HL-60 (cell line): ENCODE measurements around the gene GALNT5.

Source experiments
- DNase-seq, 2 experiments: peaks; one replicate each; pipeline ENCODE4 v3.0.0-alpha.2; 2010 to 2020; ENCODE audit warnings: low read depth in 1 of 2, low spot score in 1 of 2
- H3K27ac ChIP-seq: fragments of 250-450 bp; sonication (Bioruptor Pico); replicated peaks from 2 replicates; pipeline ENCODE4 v1.5.1; 2020; ENCODE audit warnings: mild to moderate bottlenecking, moderate library complexity
- H3K27me3 ChIP-seq: fragments of 250-450 bp; sonication (Bioruptor Pico); 2 replicates; pipeline ENCODE4 v1.5.1; 2021; ENCODE audit warnings: mild to moderate bottlenecking, moderate library complexity; ENCODE audit not compliant: insufficient read depth, poor library complexity, severe bottlenecking
- H3K4me3 ChIP-seq: replicated peaks from 2 replicates; pipeline ENCODE4 v1.5.1; 2011; ENCODE audit warnings: mild to moderate bottlenecking, control low read depth, low read length; ENCODE audit not compliant: insufficient read depth
- CTCF ChIP-seq: IDR thresholded peaks from one replicate; pipeline ENCODE4 v1.5.1; 2011; ENCODE audit warnings: low read length, control low read depth, inconsistent platforms; ENCODE audit not compliant: insufficient read depth
- GABPA ChIP-seq: IDR thresholded peaks from 2 replicates; pipeline ENCODE4 v1.6.1; 2012; ENCODE audit warnings: low read depth
- POLR2AphosphoS5 ChIP-seq: IDR thresholded peaks from 2 replicates; pipeline ENCODE4 v1.6.1; 2012; ENCODE audit warnings: low read depth
- REST ChIP-seq: IDR thresholded peaks from 2 replicates; pipeline ENCODE4 v1.6.1; 2012; ENCODE audit warnings: low read depth; ENCODE audit not compliant: insufficient replicate concordance
- SPI1 ChIP-seq: IDR thresholded peaks from 2 replicates; pipeline ENCODE4 v1.6.1; 2012; ENCODE audit warnings: low read depth, mild to moderate bottlenecking, borderline replicate concordance

GALNT5 gene

GRCh38 chr2:157327621-157328500 is 70.4 kb downstream of the GALNT5 start:
- Histone ChIP-seq H3K27ac (no peak overlapping the region), H3K27me3 (peaks cover 4% of the 10 kb centered on the region), H3K4me3 (no peak overlapping the region)
- TF ChIP-seq GABPA (no peak), CTCF (peak; percentile 85)
- peak; percentile 35 to 56 for DNase-seq

GRCh38 chr2:157329524-157329923 is 72.0 kb downstream of the GALNT5 start:
- TF ChIP-seq GABPA = no peak
- TF ChIP-seq POLR2AphosphoS5 = no peak
- TF ChIP-seq CTCF = no peak
- TF ChIP-seq REST = no peak
- TF ChIP-seq SPI1 = no peak
- Histone ChIP-seq H3K27ac (no peak overlapping the region), H3K4me3 (no peak overlapping the region), H3K27me3 (peaks cover 4% of the 10 kb centered on the region)
- no peak for DNase-seq

- no peak for DNase-seq
- no peak for TF ChIP-seq CTCF
- TF ChIP-seq POLR2AphosphoS5 = no peak
- no peak for TF ChIP-seq GABPA
- TF ChIP-seq SPI1 = no peak
- no peak for TF ChIP-seq REST
- H3K27me3 ChIP-seq = peaks cover 2% of the 10 kb centered on the region
- H3K27ac ChIP-seq = no peak overlapping the region
- H3K4me3 ChIP-seq = no peak overlapping the region
Observed at GRCh38 chr2:157333304-157334047, 76.0 kb downstream of the GALNT5 start.
